Parathyroid adenoma (tissue), 2 donors: ENCODE results near the gene SIL1.

Experiments used
- H2AFZ ChIP-seq: fragments of 300-600 bp; sonication (generic); one replicate; pipeline ENCODE4 v1.7.0; 2017; ENCODE audit warnings: antibody characterized with exemption, mild to moderate bottlenecking
- H3K27ac ChIP-seq: fragments of 300-600 bp; sonication (generic); one replicate; pipeline ENCODE4 v1.7.0; 2017
- H3K27me3 ChIP-seq: fragments of 300-600 bp; sonication (generic); one replicate; pipeline ENCODE4 v1.7.0; 2017; ENCODE audit warnings: low read length; ENCODE audit not compliant: control insufficient read depth, insufficient read depth
- H3K36me3 ChIP-seq: fragments of 300-600 bp; sonication (generic); one replicate; pipeline ENCODE4 v1.7.0; 2017; ENCODE audit warnings: low read length; ENCODE audit not compliant: control insufficient read depth, insufficient read depth
- H3K4me1 ChIP-seq: fragments of 300-600 bp; sonication (generic); one replicate; pipeline ENCODE4 v1.7.0; 2017; ENCODE audit warnings: control low read depth
- H3K4me2 ChIP-seq: fragments of 300-600 bp; sonication (generic); one replicate; pipeline ENCODE4 v1.7.0; 2017; ENCODE audit warnings: low read length
- H3K4me3 ChIP-seq: fragments of 300-600 bp; sonication (generic); one replicate; pipeline ENCODE4 v1.7.0; 2017; ENCODE audit warnings: low read depth, low read length
- H3K79me2 ChIP-seq: fragments of 300-600 bp; sonication (generic); one replicate; pipeline ENCODE4 v1.7.0; 2017; ENCODE audit warnings: control low read depth
- H3K9ac ChIP-seq: fragments of 300-600 bp; sonication (generic); one replicate; pipeline ENCODE4 v1.7.0; 2017; ENCODE audit warnings: mild to moderate bottlenecking
- H3K9me3 ChIP-seq: fragments of 300-600 bp; sonication (generic); one replicate; pipeline ENCODE4 v1.7.0; 2017; ENCODE audit warnings: low read length; ENCODE audit not compliant: control insufficient read depth
- TF ChIP-seq, protein P1 (sequence below): fragments of 300-600 bp; sonication (generic); IDR thresholded peaks from one replicate; pipeline ENCODE4 v1.7.0; 2017; ENCODE audit warnings: antibody characterized with exemption, mild to moderate bottlenecking
- donor health status: primary hyperparathyroidism.

The SIL1 gene

GRCh38 chr5:139164020-139164419, 34.1 kb downstream of the SIL1 start:
- Histone ChIP-seq H3K79me2 (peaks cover 13% of the 10 kb centered on the region), H3K27ac (no peak overlapping the region), H3K9ac (no peak overlapping the region), H3K4me1 (peaks cover 9% of the 10 kb centered on the region), H3K36me3 (no peaks in the 10 kb centered on the region), H3K27me3 (no peaks in the 10 kb centered on the region), H3K4me2 (no peak overlapping the region), H3K4me3 (no peak overlapping the region), H2AFZ (no peak overlapping the region), H3K9me3 (no peaks in the 10 kb centered on the region)
- TF ChIP-seq, protein P1, sequence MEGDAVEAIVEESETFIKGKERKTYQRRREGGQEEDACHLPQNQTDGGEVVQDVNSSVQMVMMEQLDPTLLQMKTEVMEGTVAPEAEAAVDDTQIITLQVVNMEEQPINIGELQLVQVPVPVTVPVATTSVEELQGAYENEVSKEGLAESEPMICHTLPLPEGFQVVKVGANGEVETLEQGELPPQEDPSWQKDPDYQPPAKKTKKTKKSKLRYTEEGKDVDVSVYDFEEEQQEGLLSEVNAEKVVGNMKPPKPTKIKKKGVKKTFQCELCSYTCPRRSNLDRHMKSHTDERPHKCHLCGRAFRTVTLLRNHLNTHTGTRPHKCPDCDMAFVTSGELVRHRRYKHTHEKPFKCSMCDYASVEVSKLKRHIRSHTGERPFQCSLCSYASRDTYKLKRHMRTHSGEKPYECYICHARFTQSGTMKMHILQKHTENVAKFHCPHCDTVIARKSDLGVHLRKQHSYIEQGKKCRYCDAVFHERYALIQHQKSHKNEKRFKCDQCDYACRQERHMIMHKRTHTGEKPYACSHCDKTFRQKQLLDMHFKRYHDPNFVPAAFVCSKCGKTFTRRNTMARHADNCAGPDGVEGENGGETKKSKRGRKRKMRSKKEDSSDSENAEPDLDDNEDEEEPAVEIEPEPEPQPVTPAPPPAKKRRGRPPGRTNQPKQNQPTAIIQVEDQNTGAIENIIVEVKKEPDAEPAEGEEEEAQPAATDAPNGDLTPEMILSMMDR: no peak

DNA sequence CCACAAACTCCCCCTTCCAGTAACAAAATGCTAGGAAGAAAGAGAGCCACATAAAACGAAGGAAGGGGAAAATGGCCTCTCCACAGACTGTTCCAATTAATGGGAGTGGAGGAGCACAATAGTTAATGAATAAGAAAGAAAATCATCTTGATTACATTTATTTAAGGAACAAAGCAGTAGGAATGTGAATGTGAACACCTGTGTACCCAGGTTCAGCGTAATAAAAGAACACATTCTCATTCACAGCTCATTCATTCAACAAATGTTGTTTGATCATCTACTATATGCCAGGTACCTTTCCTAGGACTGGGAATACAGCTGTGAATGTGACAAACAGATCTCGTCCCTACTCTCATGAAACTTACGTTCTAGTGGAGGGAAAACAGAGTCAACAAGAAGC, 35.7 kb downstream of the SIL1 start:
- Histone ChIP-seq H3K79me2 (peaks cover 10% of the 10 kb centered on the region), H3K4me3 (no peak overlapping the region), H3K36me3 (no peaks in the 10 kb centered on the region), H3K9ac (no peak overlapping the region), H2AFZ (no peak overlapping the region), H3K4me1 (no peaks in the 10 kb centered on the region), H3K9me3 (no peaks in the 10 kb centered on the region), H3K27me3 (no peaks in the 10 kb centered on the region), H3K4me2 (no peak overlapping the region), H3K27ac (no peak overlapping the region)
- TF ChIP-seq, protein P1: no peak

DNA sequence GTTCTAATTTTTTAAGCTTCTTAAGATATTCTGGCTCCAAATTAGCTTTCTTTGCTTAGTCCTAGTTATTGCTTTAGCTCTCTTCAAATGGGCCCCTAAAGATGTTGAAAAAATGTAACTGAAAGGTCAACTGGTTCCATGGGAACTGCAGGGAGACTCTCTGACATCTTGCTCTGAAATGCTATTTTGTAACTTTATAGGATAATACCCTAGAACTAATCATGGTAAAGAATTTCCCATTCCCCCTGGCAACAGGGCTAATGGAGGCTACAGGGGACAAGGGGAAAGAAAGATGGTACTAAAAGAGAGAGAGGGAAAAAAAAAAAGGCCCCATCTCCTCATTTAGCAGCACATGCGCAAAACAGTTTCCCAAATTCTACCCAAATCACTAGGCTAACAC, 39.4 kb downstream of the SIL1 start:
- no peak overlapping the region for H3K4me2 ChIP-seq
- no peak overlapping the region for H3K4me3 ChIP-seq
- no peak overlapping the region for H2AFZ ChIP-seq
- no peaks in the 10 kb centered on the region for H3K27me3 ChIP-seq
- H3K79me2 ChIP-seq: peaks cover 13% of the 10 kb centered on the region
- no peak overlapping the region for H3K9ac ChIP-seq
- no peak overlapping the region for H3K27ac ChIP-seq
- no peaks in the 10 kb centered on the region for H3K36me3 ChIP-seq
- H3K4me1 ChIP-seq: no peaks in the 10 kb centered on the region
- TF ChIP-seq, protein P1: no peak
- no peaks in the 10 kb centered on the region for H3K9me3 ChIP-seq

GRCh38 chr5:139157556-139157955, 40.6 kb downstream of the SIL1 start:
- H3K9ac ChIP-seq: no peak overlapping the region

GRCh38 chr5:139156814-139157213, 41.4 kb downstream of the SIL1 start:
- Histone ChIP-seq H3K4me3 (no peak overlapping the region), H3K27ac (no peak overlapping the region), H2AFZ (no peak overlapping the region), H3K79me2 (peaks cover 8% of the 10 kb centered on the region), H3K36me3 (no peaks in the 10 kb centered on the region), H3K9me3 (no peaks in the 10 kb centered on the region), H3K9ac (no peak overlapping the region), H3K4me2 (no peak overlapping the region), H3K27me3 (no peaks in the 10 kb centered on the region), H3K4me1 (no peaks in the 10 kb centered on the region)
- TF ChIP-seq, protein P1: no peak

More at GRCh38 chr5:139157556-139157955, 40.6 kb downstream of the SIL1 start:
- TF ChIP-seq, protein P1: no peak
- H3K27me3 ChIP-seq: no peaks in the 10 kb centered on the region
- no peaks in the 10 kb centered on the region for H3K4me1 ChIP-seq
- peaks cover 8% of the 10 kb centered on the region for H3K79me2 ChIP-seq
- no peaks in the 10 kb centered on the region for H3K36me3 ChIP-seq
- H3K4me3 ChIP-seq: no peak overlapping the region
- H2AFZ ChIP-seq: no peak overlapping the region
- H3K27ac ChIP-seq: no peak overlapping the region
- H3K9me3 ChIP-seq: no peaks in the 10 kb centered on the region
- no peak overlapping the region for H3K4me2 ChIP-seq
